B cell (primary cell): ENCODE measurements around the gene SWT1.

Experiments
- EZH2 ChIP-seq: IDR thresholded peaks from 2 replicates; pipeline ENCODE4 v1.6.1; 2012; ENCODE audit warnings: borderline replicate concordance, low read depth, mild to moderate bottlenecking, moderate library complexity, low read length; ENCODE audit not compliant: insufficient read depth, poor library complexity, severe bottlenecking
- TF ChIP-seq, protein P1 (sequence below): fragments of 200-600 bp; IDR thresholded peaks from one replicate; pipeline ENCODE4 v1.8.0; 2022; ENCODE audit warnings: antibody characterized with exemption, mild to moderate bottlenecking

DNA sequence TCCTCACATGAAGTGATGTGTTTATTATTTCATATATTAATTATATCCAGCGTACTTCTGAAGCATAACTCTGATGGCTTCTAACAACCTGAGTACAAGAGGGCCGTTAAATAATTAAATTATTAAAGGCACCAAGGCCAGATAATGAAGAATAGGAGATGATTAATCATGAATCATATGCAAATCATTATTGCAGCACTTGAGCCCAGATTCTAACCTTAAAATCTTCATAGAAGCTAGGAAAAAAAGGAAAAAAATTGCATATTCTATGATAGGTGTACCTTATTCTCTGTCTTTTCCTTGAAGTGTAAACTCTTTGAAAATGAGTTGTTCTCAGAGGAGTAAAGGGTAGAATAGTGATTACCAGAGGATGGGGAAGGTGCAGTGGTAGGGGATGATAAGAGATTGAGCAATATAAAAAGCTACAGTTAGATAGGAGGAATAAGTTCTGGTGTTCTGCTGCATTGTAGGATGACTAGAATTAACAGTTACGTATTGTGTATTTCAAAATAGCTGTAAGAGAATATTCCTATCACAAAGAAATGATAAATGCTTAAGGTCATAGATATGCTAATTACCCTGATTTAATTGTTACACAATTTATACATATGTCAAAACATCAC is 51.1 kb downstream of the SWT1 start:
- TF ChIP-seq, protein P1, sequence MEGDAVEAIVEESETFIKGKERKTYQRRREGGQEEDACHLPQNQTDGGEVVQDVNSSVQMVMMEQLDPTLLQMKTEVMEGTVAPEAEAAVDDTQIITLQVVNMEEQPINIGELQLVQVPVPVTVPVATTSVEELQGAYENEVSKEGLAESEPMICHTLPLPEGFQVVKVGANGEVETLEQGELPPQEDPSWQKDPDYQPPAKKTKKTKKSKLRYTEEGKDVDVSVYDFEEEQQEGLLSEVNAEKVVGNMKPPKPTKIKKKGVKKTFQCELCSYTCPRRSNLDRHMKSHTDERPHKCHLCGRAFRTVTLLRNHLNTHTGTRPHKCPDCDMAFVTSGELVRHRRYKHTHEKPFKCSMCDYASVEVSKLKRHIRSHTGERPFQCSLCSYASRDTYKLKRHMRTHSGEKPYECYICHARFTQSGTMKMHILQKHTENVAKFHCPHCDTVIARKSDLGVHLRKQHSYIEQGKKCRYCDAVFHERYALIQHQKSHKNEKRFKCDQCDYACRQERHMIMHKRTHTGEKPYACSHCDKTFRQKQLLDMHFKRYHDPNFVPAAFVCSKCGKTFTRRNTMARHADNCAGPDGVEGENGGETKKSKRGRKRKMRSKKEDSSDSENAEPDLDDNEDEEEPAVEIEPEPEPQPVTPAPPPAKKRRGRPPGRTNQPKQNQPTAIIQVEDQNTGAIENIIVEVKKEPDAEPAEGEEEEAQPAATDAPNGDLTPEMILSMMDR = no peak
- TF ChIP-seq EZH2 = no peak
